Hepatocyte (in vitro differentiated cells): ENCODE results near the gene PHLDB1. TPM values are rescaled to one million over a fixed set of nuclear protein-coding genes. Genes with fewer than 3 reads are reported as not detected.

Experiments
- DNase-seq: peaks from one replicate; pipeline ENCODE4 v3.0.0-alpha.2; 2016; ENCODE audit warnings: low spot score
- H2AFZ ChIP-seq: fragments of 200-600 bp; sonication (generic); 2 replicates; pipeline ENCODE4 v1.6.0; 2016; ENCODE audit warnings: antibody characterized with exemption, mild to moderate bottlenecking
- H3K27ac ChIP-seq: fragments of 200-600 bp; sonication (generic); 2 replicates; pipeline ENCODE4 v1.5.1; 2016; ENCODE audit warnings: mild to moderate bottlenecking
- H3K27me3 ChIP-seq: fragments of 200-600 bp; sonication (generic); 2 replicates; pipeline ENCODE4 v1.6.1; 2016
- H3K36me3 ChIP-seq: fragments of 200-600 bp; sonication (generic); replicated peaks from 2 replicates; pipeline ENCODE4 v1.5.1; 2016; ENCODE audit warnings: low read depth; ENCODE audit not compliant: insufficient read depth
- H3K4me1 ChIP-seq: fragments of 200-600 bp; sonication (generic); 2 replicates; pipeline ENCODE4 v1.5.1; 2016; ENCODE audit warnings: mild to moderate bottlenecking, moderate library complexity; ENCODE audit not compliant: insufficient read depth
- H3K4me2 ChIP-seq: fragments of 200-600 bp; sonication (generic); 2 replicates; pipeline ENCODE4 v1.6.0; 2016
- H3K4me3 ChIP-seq: fragments of 200-600 bp; sonication (generic); 2 replicates; pipeline ENCODE4 v1.5.1; 2016; ENCODE audit warnings: mild to moderate bottlenecking
- H3K79me2 ChIP-seq: fragments of 200-600 bp; sonication (generic); 2 replicates; pipeline ENCODE4 v1.6.0; 2017; ENCODE audit warnings: mild to moderate bottlenecking
- H3K9me2 ChIP-seq: fragments of 200-600 bp; sonication (generic); replicated peaks from 2 replicates; pipeline ENCODE4 v1.6.0; 2017; ENCODE audit warnings: mild to moderate bottlenecking; ENCODE audit not compliant: insufficient read depth
- H3K9me3 ChIP-seq: fragments of 200-600 bp; sonication (generic); 2 replicates; pipeline ENCODE4 v1.5.1; 2016; ENCODE audit warnings: low read depth, mild to moderate bottlenecking
- H4K20me1 ChIP-seq: fragments of 200-600 bp; sonication (generic); 2 replicates; pipeline ENCODE4 v1.6.0; 2016; ENCODE audit warnings: mild to moderate bottlenecking; ENCODE audit not compliant: insufficient read depth, poor library complexity, severe bottlenecking
- EZH2 ChIP-seq: fragments of 200-600 bp; sonication (generic); IDR thresholded peaks from 2 replicates; pipeline ENCODE4 v1.6.1; 2016; ENCODE audit warnings: antibody characterized with exemption, mild to moderate bottlenecking, borderline replicate concordance
- EZH2phosphoT487 ChIP-seq: fragments of 200-600 bp; sonication (generic); IDR thresholded peaks from one replicate; pipeline ENCODE4 v1.6.1; 2018; ENCODE audit warnings: antibody characterized with exemption, mild to moderate bottlenecking, low read depth, moderate library complexity; ENCODE audit not compliant: unreplicated experiment, severe bottlenecking
- WGBS: methylation state at CpG from one replicate; pipeline ENCODE4 v1.1.6; 2016; ENCODE audit warnings: low lambda C conversion rate; ENCODE audit errors: missing lambda C conversion rate; 5-methylcytosine and 5-hydroxymethylcytosine counted together
- microRNA-seq: library from miRNA; unstranded; fragments of <30 nt; microRNA quantifications from one replicate; pipeline ENCODE4, GENCODE V29; 2017
- polyA plus RNA-seq: library from polyadenylated mRNA; unstranded; fragments of >200 nt; fragmentation: Nextera tagmentation; extraction: Ambion mirVana; gene quantifications from 2 replicates; pipeline ENCODE4 v1.2.1, GENCODE V29; 2016
- small RNA-seq: library from RNA; depleted of rRNA; stranded (forward); fragments of <200 nt; gene quantifications from one replicate; pipeline ENCODE3, GENCODE V24; 2014
- total RNA-seq: library from RNA; depleted of rRNA; stranded (reverse); fragments of >200 nt; gene quantifications from 2 replicates; pipeline ENCODE4 v1.2.3, GENCODE V29; 2014
- TF ChIP-seq, protein P1 (sequence below): fragments of 200-600 bp; sonication (generic); IDR thresholded peaks from 2 replicates; pipeline ENCODE4 v1.5.1; 2016; ENCODE audit warnings: antibody characterized with exemption, mild to moderate bottlenecking; ENCODE audit not compliant: poor library complexity

Gene PHLDB1
- total and polyA plus RNA-seq, 2 experiments from 2014 or later = 51.8 to 71.1 TPM

DNA sequence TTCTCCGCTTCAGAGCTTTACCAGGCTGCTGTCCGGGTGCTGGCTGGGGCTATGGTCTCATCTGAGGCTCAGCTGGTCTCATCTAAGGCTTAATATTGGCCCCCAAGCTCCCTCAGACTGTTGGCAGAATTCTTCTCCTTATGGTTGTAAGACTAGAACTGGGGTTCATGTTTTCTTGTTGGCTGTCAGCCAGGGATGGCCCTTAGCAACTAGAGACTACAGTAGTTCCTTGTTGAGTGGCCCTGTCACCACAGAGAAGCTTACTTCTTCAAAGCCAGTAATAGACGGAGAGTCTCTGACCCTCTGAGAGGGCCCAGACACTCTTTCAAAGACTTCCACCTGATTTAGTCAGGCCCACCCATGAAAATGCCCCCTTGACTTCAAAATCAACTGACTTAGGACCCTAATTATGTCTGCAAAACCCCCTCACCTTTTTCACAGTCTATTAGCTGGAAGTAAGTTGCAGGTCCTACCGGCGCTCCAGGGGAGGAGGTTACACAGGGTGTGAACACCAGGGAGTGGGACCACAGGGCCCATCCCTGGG lies 96.2 kb downstream of the PHLDB1 start:
- H3K4me2 ChIP-seq = no peak overlapping the region
- H3K79me2 ChIP-seq = no peaks in the 10 kb centered on the region
- TF ChIP-seq, protein P1, sequence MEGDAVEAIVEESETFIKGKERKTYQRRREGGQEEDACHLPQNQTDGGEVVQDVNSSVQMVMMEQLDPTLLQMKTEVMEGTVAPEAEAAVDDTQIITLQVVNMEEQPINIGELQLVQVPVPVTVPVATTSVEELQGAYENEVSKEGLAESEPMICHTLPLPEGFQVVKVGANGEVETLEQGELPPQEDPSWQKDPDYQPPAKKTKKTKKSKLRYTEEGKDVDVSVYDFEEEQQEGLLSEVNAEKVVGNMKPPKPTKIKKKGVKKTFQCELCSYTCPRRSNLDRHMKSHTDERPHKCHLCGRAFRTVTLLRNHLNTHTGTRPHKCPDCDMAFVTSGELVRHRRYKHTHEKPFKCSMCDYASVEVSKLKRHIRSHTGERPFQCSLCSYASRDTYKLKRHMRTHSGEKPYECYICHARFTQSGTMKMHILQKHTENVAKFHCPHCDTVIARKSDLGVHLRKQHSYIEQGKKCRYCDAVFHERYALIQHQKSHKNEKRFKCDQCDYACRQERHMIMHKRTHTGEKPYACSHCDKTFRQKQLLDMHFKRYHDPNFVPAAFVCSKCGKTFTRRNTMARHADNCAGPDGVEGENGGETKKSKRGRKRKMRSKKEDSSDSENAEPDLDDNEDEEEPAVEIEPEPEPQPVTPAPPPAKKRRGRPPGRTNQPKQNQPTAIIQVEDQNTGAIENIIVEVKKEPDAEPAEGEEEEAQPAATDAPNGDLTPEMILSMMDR = no peak
- TF ChIP-seq EZH2phosphoT487 (no peak), EZH2 (no peak)
- no peak overlapping the region for H2AFZ ChIP-seq
- no peaks in the 10 kb centered on the region for H3K9me3 ChIP-seq
- no peaks in the 10 kb centered on the region for H3K27me3 ChIP-seq
- H4K20me1 ChIP-seq = no peaks in the 10 kb centered on the region
- 96% methylated on average over 5 of the region's 5 CpGs for WGBS
- no peak for DNase-seq
- no peak overlapping the region for H3K4me3 ChIP-seq
- H3K4me1 ChIP-seq = no peaks in the 10 kb centered on the region
- no peaks in the 10 kb centered on the region for H3K36me3 ChIP-seq
- H3K27ac ChIP-seq = no peak overlapping the region
- no peaks in the 10 kb centered on the region for H3K9me2 ChIP-seq

GRCh38 chr11:118705111-118705741 lies 97.8 kb downstream of the PHLDB1 start:
- Histone ChIP-seq H3K9me2 (no peaks in the 10 kb centered on the region), H3K4me2 (no peak overlapping the region), H3K36me3 (no peaks in the 10 kb centered on the region), H2AFZ (no peak overlapping the region), H3K79me2 (no peaks in the 10 kb centered on the region), H4K20me1 (no peaks in the 10 kb centered on the region), H3K27me3 (no peaks in the 10 kb centered on the region), H3K4me1 (no peaks in the 10 kb centered on the region), H3K4me3 (no peak overlapping the region), H3K27ac (no peak overlapping the region), H3K9me3 (no peaks in the 10 kb centered on the region)
- TF ChIP-seq EZH2phosphoT487 = no peak
- no peak for DNase-seq
- 81% methylated on average over 15 of the region's 15 CpGs for WGBS

GRCh38 chr11:118705791-118706545 lies 98.6 kb downstream of the PHLDB1 start:
- H3K9me3 ChIP-seq = no peaks in the 10 kb centered on the region
- H4K20me1 ChIP-seq = no peaks in the 10 kb centered on the region
- H3K9me2 ChIP-seq = no peaks in the 10 kb centered on the region
- TF ChIP-seq, protein P1 = no peak
- TF ChIP-seq EZH2 = no peak
- 72% methylated on average over 12 of the region's 12 CpGs for WGBS
- H3K4me1 ChIP-seq = no peaks in the 10 kb centered on the region
- H3K79me2 ChIP-seq = no peaks in the 10 kb centered on the region
- H3K27me3 ChIP-seq = no peaks in the 10 kb centered on the region
- peak overlapping the region; percentile 3 for H3K27ac ChIP-seq
- H2AFZ ChIP-seq = no peak overlapping the region
- H3K4me3 ChIP-seq = no peak overlapping the region
- no peaks in the 10 kb centered on the region for H3K36me3 ChIP-seq
- no peak for DNase-seq
- H3K4me2 ChIP-seq = no peak overlapping the region

DNA sequence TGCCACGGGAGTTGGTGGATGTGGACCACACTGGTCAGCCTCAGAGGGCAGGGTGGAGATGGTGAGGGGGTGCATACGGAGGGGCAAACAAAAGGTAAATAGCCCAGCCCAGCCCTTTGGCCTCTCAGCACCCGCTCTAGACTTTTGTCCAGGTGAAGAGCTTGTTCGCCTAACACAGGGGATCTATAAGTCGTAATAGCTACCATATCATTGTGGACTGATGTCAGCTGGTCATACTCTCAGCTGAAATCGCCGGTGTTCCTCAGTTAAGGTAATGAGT lies 99.1 kb downstream of the PHLDB1 start:
- H3K79me2 ChIP-seq = no peaks in the 10 kb centered on the region
- no peaks in the 10 kb centered on the region for H3K9me2 ChIP-seq
- H3K36me3 ChIP-seq = no peaks in the 10 kb centered on the region
- H3K9me3 ChIP-seq = no peaks in the 10 kb centered on the region
- WGBS = 87% methylated on average over 7 of the region's 7 CpGs
- H3K27me3 ChIP-seq = no peaks in the 10 kb centered on the region
- no peak overlapping the region for H3K27ac ChIP-seq
- TF ChIP-seq EZH2 (no peak), EZH2phosphoT487 (no peak)
- TF ChIP-seq, protein P1 = no peak
- H3K4me1 ChIP-seq = no peaks in the 10 kb centered on the region
- no peak overlapping the region for H3K4me3 ChIP-seq
- no peak overlapping the region for H3K4me2 ChIP-seq
- no peak overlapping the region for H2AFZ ChIP-seq
- no peaks in the 10 kb centered on the region for H4K20me1 ChIP-seq
- DNase-seq = no peak

Small RNA genes within 50 kb of the gene (microRNA-seq; reads per million reads assigned to microRNA genes)
- not detected for gene MIR6716

Small RNA genes within 50 kb of the gene (small RNA-seq; reads per million reads assigned to genes)
- not detected for gene RNU6-1157P
- gene RNU6-376P = not detected

Other genes with a start within 250 kb of the PHLDB1 start
- 57.5 and 61.5 TPM in 2 replicates for gene UBE4A, start 248.0 kb upstream of the PHLDB1 start, total RNA-seq
- gene UBE4A, start 248.0 kb upstream of the PHLDB1 start, polyA plus RNA-seq = 19.7 and 22.4 TPM in 2 replicates
- 64.7 and 68.1 TPM in 2 replicates for gene ATP5MG, start 206.0 kb upstream of the PHLDB1 start, total RNA-seq
- gene ATP5MG, start 206.0 kb upstream of the PHLDB1 start, polyA plus RNA-seq = 431 and 471 TPM in 2 replicates
- 29.1 and 30.6 TPM in 2 replicates for gene KMT2A, start 171.1 kb upstream of the PHLDB1 start, total RNA-seq
- gene KMT2A, start 171.1 kb upstream of the PHLDB1 start, polyA plus RNA-seq = 23.0 and 25.9 TPM in 2 replicates
- gene TTC36, start 80.1 kb upstream of the PHLDB1 start, total RNA-seq = 1.9 and 4.9 TPM in 2 replicates
- 2.1 and 3.1 TPM in 2 replicates for gene TTC36, start 80.1 kb upstream of the PHLDB1 start, polyA plus RNA-seq
- gene TMEM25, start 76.4 kb upstream of the PHLDB1 start, total RNA-seq = 30.6 and 32.3 TPM in 2 replicates
- gene TMEM25, start 76.4 kb upstream of the PHLDB1 start, polyA plus RNA-seq = 35.6 and 42.9 TPM in 2 replicates
- 20.6 and 21.0 TPM in 2 replicates for gene IFT46, start 41.7 kb upstream of the PHLDB1 start, total RNA-seq
- 12.3 and 12.6 TPM in 2 replicates for gene IFT46, start 41.7 kb upstream of the PHLDB1 start, polyA plus RNA-seq
- 177 and 190 TPM in 2 replicates for gene ARCN1, start 35.2 kb upstream of the PHLDB1 start, total RNA-seq
- 166 and 194 TPM in 2 replicates for gene ARCN1, start 35.2 kb upstream of the PHLDB1 start, polyA plus RNA-seq
- gene TREH, start 72.0 kb downstream of the PHLDB1 start, total RNA-seq = 6.6 and 10.2 TPM in 2 replicates
- gene TREH, start 72.0 kb downstream of the PHLDB1 start, polyA plus RNA-seq = 10.7 and 15.1 TPM in 2 replicates
- gene DDX6, start 183.5 kb downstream of the PHLDB1 start, total RNA-seq = 111 and 122 TPM in 2 replicates
- gene DDX6, start 183.5 kb downstream of the PHLDB1 start, polyA plus RNA-seq = 16.4 and 17.3 TPM in 2 replicates